Dermis blood vessel endothelial cell (primary cell): ENCODE data around the gene GRAMD4. TPM values are rescaled to one million over a fixed set of nuclear protein-coding genes. Genes with fewer than 3 reads are reported as not detected.
"Not testable (repeated sequence)": the region's sequence is repeated elsewhere in the genome, so short reads cannot be mapped to it uniquely, and the experiment has no call there.

ENCODE experiments used
- DNase-seq: peaks from one replicate; pipeline ENCODE4 v3.0.0; 2010
- total RNA-seq: library from RNA; depleted of rRNA; stranded (reverse); fragments of >200 nt; gene quantifications from 2 replicates; pipeline ENCODE4 v1.2.3, GENCODE V29; 2014

Gene GRAMD4
- total RNA-seq, 1 donor from 2014 or later: 58.5 TPM

DNA sequence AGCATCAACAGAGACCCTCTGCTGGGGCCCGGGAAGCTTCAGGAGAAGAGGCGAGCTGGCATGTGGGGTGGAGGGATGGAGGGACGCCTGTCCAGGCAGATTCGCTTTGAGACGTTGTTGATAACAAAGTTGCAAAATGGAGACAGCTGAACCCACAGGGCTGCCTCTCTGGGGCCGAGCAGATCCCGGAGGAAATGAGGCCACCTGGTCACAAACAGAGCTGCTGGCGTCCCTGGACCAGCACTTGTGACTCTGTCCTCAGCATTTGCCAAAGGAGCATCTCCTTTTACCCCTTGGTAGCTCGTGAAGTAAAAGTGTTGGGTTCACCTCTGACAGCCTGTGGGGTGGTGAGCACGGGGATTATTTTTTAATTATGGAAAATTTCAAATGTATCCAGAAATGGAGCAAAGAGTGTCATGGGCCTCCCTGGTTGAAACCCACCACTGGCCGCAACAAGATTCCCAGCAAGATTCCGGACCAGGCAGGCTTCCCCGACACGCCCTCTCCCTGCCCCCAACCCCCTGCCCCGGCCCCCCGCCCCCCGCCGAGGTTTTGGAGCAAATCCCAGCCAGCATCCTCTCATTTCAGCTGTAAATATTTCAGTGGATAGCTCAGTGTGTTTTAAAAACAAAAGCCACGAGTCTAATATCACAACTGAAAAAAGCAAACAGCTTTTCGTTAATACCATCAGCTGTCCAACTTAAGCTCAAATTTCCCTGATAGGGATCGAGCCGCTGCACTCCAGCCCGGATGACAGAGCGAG, 20.3 kb downstream of the GRAMD4 start:
- DNase-seq: no peak

DNA sequence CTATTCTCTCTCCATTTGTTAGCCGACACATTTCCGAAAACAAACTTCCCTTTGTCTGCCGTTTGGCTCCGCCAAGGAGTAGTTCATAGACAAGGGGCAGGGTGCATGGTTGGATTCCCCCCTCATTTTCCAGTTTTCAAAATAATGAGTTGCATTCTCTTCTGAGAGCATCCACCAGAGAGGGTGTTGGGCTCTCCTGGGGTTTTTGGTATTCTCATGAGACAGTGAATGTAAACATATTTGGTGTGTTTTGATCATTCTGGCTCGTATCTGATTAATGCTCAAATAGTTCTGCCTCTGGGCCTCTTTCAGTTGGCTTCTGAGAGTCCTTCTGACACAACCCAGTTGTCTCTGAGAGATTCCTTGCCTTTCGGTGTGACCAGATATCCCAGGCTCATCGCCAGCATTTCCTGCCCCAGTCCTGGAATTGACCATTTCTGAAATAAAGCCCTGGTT, 21.7 kb downstream of the GRAMD4 start:
- DNase-seq: no peak

DNA sequence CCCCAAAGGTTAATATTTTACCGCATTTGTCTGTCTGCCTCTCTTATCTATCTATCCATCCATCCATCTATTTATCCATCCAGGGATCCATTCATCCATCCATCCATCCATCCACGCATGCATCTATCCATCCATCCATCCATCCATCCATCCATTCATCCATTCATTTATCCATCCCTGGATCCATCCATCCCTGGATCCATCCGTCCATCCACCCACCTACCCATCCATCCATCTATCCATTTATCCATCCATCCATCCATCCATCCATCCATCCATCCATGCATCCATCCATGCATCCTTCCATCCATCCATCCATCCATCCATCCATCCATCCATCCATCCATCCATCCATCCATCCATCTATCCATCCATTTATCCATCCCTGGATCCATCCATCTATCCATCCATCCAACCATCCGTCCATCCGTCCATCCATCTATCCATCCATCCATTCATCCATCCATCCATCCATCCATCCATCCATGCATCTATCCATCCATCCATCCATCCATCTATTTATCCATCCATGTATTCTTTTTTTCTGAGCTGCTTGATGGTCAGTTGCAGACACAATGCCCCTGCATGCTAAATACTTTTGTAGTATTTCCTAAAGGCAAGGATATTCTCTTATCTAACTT, 22.8 kb downstream of the GRAMD4 start:
- not testable (repeated sequence) for DNase-seq

DNA sequence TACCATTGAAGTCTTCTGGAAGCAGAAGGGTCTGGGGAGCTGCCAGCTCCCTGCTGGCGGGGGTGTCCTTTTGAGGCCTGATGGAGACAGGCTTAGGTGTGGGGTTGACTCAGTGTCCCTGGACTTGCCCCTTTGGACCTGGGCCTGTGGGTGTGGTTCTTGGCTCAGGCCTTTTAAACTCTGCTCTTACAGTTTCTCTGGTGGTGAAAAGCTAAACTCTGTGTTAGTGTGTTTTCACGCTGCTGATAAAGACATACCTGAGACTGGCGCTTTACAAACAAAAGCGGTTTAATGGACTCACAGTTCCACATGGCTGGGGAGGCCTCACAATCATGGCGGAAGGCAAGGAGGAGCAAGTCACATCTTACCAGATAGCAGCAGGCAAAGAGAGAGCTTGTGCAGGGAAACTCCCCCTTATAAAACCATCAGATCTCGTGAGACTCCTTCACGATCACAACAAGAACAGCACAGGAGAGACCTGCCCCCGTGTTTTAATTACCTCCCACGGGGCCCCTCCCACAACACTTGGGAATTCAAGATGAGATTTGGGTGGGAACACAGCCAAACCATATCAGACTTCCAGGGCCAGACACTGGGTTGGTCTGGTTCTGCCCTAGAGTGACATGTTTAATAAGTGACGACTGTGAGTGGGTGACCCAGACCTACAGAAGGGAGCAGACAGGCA, 26.5 kb downstream of the GRAMD4 start:
- no peak for DNase-seq

DNA sequence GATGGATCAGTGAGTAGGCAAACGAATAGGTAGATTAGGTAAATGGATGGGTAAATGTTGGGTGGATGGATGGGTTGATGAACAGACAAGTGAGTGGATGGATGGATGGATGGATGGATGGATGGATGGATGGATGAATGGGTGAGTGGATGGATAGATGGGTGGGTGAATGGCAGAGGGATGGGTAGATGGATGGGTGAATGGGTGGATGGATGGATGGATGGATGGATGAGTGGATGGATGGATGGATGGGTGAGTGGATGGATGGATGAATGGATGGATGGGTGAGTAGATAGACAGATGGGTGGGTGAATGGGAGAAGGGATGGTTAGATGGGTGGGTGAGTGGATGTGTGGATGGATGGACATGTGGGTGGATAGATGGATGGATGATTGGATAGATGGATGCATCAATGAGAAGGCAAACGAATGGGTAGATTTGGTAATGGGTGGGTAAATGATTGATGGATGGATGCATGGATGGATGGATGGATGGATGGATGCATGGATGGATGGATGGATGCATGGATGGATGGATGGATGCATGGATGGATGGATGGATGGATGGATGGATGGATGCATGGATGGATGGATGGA, 28.1 kb downstream of the GRAMD4 start:
- DNase-seq: not testable (repeated sequence)

DNA sequence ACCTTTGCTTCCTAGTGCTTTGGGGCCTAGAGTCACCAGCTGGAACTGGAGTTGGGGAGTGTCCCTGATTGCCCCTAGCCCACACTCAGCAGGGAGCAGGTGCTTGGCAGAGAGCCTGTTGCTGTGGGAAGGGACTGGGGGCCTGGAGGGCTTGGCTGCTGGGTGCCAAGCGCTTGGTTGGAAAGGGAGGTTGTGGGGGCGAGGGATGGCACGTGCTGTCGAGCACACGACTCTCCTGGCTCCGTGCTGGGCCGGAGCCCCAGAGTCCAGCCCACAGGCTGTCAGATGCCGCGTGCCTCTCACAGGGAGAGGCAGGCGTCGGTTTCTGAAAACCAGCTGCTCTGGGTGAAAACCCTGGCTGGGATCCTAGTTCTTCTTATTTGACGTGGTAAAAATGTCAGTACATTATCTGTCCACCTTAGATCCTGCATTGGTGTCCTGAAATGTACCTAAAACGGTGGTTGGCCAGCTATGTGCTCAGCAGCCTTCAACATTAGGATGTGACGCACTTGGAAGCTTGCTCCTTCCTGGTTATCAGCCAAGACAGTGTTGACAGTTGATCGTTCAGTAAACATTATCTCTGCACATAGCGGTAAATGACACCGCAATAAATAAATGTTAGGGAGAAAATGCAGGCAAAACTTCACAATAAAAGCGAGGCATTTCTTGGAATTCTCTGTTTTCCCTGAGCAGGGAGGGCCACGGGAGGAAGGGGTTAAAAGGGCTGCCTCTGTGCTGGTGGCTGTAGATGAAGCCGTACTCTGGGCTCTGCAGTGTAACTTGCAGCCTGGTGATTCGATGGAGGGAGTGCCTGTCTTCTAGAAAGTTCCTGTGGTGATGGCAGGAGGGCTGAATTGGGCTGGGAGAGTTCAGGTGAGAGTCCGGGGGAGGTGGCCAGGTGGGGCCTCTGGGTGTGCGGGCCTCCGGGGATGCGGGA, 29.2 kb downstream of the GRAMD4 start:
- no peak for DNase-seq

DNA sequence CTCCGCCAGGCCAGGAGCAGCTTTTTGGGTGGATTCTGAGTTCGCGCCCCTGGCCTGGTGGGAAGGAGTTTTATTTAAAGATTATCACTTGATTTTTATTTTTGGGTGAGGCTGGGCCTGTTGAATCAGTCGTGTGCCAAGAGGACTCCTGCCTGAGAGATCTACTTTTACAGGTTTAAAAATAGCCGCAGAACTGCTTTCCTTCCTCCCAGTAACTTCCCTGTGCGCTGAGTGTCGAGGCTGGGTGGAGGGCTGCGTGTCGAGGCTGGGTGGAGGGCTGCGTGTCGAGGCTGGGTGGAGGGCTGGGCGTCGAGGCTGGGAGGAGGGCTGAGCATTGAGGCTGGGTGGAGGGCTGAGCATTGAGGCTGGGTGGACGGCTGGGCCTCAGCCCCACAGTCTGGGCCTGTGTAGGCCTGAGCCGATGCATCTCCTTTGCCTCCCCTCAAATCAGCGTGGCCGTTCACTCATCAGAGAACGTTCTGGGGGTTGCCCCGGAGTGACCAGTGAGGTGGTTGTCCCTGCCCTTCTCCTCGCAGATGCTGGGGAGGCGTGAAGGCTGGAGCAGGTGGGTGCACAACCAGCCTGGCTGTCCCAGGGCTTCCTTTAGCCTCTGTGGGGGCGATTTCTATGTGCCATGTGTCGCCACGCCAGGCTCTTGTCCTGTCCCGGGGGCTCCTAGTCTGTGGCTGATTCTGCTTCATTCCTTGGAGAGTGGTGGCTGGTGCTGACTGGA, 30.1 kb downstream of the GRAMD4 start:
- no peak for DNase-seq

DNA sequence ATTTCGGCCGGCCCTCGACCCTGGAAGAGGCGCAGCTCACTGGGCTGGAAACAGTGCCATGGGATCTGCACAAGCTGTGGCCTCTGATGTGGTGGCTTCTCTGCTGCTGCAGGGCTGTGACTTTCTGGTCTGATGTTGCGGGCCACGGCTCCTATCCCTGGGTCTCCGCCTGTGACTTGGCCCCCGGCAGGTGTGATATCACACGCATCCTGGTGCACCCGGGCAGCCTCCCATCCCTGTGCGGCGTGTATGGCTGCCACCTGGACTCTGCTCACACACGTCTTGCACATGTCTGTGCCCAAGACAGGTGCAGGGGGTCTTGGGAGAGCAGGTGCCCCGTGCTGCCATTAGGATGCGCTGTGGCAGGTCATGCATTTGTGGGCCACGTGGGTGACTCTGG, 31.1 kb downstream of the GRAMD4 start:
- no peak for DNase-seq

DNA sequence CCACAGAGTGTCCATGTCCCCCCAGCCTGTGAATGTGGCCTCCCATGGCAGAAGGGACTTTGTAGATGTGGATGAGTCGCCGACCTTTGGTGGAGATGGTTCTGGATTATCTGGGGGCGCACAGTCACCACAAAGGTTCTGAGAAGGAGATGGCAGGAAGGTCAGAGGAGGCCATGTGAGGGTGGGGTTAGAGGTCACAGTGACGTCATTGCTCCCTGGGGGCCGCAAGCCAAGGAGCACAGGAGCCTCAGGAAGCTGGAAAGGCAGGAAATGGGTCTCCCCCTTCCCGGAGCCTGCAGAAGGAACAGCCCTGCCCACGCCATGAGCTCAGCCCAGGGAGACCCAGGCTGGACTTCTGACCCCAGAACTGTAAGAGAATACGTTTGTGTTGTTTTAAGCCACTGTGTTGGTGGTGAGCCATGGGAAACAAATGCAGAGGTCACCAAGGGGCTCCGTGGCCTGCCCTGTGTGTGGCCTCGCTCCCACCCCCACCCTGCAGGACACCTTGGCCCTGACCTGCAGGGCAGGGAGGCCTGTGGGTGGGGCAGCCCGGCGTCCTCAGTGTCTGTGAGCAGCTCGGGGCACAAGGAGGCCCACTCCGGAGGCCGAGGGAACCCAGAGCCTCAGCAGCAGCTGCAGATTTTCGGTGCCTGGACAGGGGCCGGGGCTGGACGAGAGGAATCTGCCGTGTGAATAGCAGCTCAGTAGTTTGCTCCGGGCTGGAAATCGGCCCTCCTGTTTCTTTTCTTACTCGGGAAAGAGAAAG, 32.1 kb downstream of the GRAMD4 start:
- DNase-seq: peak; percentile 36

DNA sequence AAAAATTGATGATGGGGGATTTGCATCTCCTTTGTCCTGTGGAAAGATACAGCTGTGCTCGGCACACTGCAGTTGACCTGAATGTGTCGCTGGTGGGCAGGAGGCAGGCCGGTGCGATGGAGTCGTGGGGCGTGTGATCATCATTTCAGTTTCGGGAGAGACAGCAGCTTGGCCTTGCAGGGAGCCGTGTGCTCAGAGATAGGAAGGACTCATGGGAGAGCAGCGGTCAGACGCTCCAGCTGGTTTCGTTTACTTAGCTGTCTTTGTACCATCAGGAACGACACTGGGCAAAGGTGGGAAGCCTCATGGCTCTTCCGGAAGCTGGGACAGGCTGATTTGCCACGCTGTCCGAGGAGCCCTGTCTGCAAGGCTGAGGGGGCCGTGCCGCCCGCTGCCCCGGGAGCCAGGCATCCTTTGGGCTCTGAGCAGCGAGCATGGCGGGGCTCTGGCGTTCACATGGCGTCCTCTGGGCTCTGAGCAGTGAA, 32.7 kb downstream of the GRAMD4 start:
- DNase-seq: no peak

DNA sequence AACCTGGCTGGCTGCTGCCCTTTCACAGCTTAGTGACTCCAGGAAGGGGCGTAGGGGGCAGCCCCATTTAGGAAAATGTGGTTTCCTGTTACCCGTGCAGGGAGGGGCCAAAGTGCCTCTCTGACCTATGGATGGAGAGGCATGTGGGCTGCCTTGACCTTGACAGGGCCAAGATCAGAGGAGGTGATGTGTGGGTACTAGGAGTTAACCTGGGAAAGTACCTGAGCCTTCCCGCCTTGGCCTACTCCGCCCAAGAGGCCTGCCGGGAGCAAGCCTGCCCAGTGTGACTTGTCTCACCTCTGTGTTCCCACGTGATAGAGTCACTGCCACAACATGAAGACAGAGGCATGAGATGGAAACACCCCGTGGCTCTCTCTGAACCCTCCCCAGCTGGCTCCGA, 33.4 kb downstream of the GRAMD4 start:
- no peak for DNase-seq

DNA sequence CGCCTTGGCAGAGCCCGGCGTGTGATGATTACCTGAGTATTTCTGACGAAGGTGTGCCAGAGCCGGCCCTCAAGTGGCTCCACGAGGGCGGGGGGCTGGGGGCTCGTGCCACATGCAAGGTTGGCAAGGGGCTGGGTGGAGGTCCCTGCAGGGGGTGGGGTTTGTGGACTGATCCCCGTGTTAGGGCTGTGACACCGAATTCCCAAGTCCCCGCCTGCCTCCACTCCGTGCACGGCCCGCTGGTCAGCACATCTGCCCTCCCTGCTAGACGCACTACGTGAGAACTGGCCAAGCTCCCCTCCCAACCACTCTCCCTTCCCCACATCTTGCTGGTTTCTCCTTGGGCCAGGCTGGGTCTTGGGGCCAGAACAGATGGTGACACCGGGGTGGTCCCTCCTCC, 34.2 kb downstream of the GRAMD4 start:
- DNase-seq: no peak

DNA sequence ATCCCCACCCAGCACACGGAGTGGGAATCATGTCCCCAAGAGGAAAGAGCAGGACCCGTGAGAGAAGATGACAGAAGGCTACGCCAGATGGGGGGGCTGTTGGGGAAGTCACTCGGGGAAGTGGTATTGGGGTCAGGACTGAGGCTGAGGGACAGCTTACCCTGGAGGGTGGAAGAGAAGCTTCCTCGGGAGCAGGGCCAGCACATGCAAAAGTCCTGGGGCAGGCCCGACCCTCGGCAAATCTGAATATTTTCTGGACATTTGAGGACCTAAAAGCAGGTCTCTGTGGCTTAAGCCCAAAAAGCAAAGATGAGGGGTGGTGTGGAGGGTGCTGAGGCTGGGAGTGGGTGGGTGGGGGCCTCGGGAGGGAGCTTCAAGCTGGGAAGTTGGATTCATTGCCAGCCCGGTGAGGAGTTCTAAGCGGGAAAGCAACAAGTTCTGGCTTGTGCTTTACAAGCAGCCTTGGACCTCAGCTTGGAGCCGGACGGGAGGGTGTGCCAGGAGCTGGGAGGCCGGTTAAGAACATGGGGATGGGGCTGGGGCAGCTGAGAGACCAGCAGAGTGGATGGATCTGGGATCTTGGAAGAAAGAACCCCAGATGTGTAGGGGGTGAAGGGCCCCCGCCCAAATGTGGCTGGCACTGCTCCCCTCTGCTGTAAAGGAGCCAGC, 34.9 kb downstream of the GRAMD4 start:
- DNase-seq: no peak

DNA sequence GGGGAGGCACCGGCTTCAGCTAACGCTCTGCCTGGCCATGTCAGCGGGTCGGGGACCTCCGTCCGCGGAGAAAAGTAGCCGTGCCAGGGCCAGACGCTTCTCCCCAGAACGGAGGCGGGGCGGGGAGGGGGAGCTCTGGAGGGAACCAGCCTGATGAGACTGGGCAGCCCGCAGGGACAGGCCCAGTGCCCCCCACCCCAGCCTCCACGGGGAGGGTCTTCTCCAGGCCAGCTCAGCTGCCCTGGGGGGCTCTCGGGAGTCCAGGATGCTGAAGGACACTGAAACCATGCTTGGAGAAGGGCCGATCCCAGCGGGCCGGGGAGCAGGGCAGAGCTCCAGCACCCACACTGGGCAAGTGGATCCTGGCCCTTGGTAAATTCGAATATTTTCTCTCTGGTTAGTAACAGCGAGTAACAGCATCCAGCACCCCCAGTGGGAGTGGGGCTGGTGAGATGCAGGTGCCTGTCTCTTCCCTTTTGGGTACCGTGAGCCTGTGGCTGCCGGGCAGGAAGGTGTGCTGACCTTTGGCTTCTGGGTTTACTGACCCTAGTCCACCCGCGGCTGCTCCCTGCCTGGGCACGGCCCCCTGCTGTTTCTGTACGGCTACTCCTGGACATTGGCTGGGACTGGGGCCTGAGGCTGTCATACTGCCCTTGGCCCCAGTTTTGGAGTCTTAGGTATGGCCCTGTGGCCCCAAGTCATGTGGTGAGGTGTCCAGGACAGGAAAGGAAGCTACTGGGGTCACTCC, 35.8 kb downstream of the GRAMD4 start:
- DNase-seq: no peak

DNA sequence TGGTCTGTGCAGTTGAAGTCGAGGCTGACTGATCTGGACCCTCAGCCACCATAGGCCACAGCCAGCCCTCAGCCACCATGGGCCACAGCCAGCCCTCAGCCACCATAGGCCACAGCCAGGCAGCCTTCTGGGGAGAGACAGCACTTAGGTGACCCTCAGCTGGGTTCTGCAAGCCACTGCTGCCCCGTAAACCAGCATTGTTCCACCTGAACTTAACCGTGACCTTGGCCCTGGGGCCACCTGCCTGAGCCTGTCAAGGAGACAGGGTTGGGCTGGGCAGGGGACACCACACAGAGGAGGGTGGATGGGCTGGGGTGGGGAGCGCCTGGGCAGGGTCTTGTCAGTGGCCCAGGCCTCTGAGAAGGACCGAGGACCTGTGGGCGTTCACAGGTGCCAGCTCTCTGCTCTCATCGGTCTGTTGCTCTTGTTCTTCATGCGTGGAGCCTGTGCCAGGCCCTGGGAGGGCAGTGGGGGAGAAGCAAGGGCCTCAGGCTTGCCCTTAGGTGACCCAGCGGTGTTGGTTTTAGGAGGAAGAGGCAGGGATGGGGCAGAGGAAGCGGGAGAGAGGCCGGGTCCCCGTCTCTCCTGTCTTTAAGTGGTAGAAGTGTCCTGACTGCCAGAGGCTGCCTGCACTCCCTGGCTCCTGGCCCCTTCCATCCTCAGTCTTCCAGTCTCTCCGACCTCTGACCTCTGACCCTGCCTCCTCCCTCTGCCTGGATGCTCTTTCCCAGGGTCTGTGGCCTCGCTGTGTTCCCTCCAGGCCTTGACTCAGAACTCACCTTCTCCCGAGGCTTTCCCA, 36.9 kb downstream of the GRAMD4 start:
- DNase-seq: no peak

DNA sequence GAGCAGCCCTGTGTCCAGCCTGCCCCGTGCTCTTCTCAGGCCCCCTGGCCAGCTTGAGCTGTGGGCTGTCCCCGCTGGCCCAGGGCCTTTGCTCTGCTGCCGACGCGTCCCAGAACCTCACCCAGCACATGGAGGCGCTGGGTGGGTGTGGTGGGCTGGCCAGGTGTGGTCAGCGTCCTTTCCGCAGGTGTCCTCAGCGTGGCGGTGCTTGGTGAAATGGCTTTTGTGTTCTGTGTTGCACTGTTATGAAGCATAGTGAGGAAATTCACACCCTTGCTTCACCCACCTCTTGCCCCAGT, 37.4 kb downstream of the GRAMD4 start:
- DNase-seq: no peak

DNA sequence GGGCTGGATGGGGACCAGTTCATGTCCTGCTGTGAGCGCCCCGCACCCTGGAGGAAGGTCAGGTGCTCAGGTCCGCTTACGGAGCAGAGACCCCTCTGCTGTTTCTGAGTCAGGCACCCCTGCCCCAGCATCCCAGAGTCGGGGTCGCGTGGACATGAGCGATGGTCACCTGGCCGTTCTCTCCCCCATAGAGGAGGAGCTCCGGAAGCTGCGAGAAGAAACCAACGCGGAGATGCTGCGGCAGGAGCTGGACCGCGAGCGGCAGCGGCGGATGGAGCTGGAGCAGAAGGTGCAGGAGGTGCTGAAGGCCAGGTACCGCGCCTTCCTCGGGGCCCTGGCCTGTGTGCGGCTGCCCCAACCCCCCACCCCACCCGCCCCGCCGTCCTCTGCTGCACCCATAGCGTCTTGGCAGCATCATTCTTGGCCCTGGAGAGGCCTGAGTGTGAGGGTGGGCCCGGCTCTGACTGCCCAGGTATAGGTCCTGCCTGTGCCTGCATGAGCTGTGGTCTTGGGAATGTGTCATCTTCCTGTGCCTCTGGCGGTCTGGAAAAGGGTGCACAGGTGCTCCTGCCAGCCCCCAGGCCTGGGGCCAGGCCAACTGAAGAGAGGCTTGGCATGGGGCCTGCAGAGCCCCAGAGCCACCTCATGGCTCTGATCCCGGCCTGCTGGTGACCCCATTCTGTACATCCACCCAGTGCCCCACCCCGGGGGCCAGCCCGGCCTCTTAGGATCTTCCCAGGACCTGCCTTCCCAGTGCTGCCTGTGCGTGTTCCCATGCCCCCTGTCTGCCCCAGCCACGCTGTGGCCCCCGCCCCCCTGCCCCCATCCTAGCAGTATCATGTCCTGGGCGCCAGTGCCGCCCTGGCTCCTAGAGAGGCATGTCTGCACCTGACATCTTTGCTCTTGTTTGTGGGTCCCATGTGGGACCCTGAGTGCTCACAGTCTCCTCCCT, 38.1 kb downstream of the GRAMD4 start:
- DNase-seq: no peak
